Ectodermal cell (in vitro differentiated cells): ENCODE results near the gene RSPH3. TPM values are rescaled to one million over a fixed set of nuclear protein-coding genes. Genes with fewer than 3 reads are reported as not detected.

Source experiments
- H3K27ac ChIP-seq: 2 replicates; pipeline ENCODE4 v1.7.0; 2013; ENCODE audit warnings: mild to moderate bottlenecking, low read depth, low read length; ENCODE audit not compliant: insufficient read depth, poor library complexity, severe bottlenecking
- H3K27me3 ChIP-seq: 2 replicates; pipeline ENCODE4 v1.7.0; 2013; ENCODE audit warnings: mild to moderate bottlenecking, low read length; ENCODE audit not compliant: insufficient read depth, control insufficient read depth, poor library complexity, severe bottlenecking
- H3K36me3 ChIP-seq: one replicate; pipeline ENCODE4 v1.7.0; 2013; ENCODE audit warnings: low read length; ENCODE audit not compliant: control insufficient read depth, insufficient read depth
- H3K4me1 ChIP-seq: one replicate; pipeline ENCODE4 v1.7.0; 2013; ENCODE audit warnings: low read length; ENCODE audit not compliant: control insufficient read depth, insufficient read depth
- H3K4me3 ChIP-seq: 2 replicates; pipeline ENCODE4 v1.7.0; 2013; ENCODE audit warnings: low read depth, low read length, control low read depth; ENCODE audit not compliant: insufficient read depth
- H3K9me3 ChIP-seq: 2 replicates; pipeline ENCODE4 v1.7.0; 2013; ENCODE audit warnings: mild to moderate bottlenecking, low read length, moderate library complexity; ENCODE audit not compliant: control insufficient read depth
- WGBS, 2 experiments: methylation state at CpG; one replicate each; pipeline ENCODE4 v1.1.7; 2013; ENCODE audit warnings: missing lambda C conversion rate in 2 of 2; 5-methylcytosine and 5-hydroxymethylcytosine counted together
- polyA plus RNA-seq, 4 experiments: library from polyadenylated mRNA; stranded (reverse); fragments of 50-300 nt; gene quantifications; one replicate each; pipeline ENCODE4 v1.2.3, GENCODE V29; 2013

RSPH3 gene, protein sequence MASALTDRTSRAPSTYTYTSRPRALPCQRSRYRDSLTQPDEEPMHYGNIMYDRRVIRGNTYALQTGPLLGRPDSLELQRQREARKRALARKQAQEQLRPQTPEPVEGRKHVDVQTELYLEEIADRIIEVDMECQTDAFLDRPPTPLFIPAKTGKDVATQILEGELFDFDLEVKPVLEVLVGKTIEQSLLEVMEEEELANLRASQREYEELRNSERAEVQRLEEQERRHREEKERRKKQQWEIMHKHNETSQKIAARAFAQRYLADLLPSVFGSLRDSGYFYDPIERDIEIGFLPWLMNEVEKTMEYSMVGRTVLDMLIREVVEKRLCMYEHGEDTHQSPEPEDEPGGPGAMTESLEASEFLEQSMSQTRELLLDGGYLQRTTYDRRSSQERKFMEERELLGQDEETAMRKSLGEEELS
- polyA plus RNA-seq (2013, experiment 1 of 4) = 4.8 TPM
- polyA plus RNA-seq (2013, experiment 2 of 4) = 4.9 TPM
- 3.7 TPM for polyA plus RNA-seq (2013, experiment 3 of 4)
- polyA plus RNA-seq (2013, experiment 4 of 4) = 4.9 TPM

DNA sequence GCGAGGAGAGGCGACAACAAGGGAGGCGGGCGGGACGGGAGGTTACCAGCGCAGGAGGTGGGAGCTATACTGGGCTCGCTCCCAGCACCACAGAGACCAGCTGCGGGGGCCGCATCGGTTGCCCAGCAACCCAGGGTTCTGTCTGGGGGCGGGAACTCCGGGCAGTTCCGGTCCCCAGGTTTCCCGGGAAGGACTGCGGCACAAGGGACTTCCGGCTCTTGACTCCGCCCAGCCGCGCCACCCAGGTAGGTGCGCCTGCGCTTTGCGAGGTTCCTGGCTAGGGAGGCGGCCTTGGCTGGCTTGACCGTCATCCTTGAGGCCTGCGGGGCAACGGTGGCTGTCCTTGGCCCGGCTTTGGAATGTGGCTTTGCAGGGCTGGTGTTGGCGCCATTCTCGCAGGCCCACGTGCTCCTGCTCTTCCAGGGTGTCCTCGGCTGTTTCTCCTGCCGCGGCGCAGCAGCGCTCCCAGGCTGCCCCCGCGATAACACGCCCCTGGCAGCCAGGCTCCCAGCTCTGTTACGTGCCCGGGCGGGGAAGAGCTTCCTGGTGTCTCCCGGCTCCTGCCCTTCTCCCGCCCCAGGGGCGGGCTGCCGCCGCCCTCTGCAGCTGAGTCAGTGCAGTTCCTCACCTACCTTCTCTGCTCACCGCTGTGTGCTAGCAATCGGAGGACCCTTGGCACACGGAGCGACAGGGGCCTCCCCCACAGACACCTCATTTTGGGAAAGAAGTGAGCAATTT is at the start of gene RSPH3:
RSPH3 (minus strand) TSS at position 537 of the 738 bp plus-strand sequence. CDS start 652 bp downstream, outside the sequence.
- Histone ChIP-seq H3K27ac (peak within 1 kb of the TSS; percentile 87), H3K4me1 (no peaks in the 10 kb centered on the region)
- WGBS, 2 experiments = 0% methylated on average over 50 of the region's 50 CpGs

DNA sequence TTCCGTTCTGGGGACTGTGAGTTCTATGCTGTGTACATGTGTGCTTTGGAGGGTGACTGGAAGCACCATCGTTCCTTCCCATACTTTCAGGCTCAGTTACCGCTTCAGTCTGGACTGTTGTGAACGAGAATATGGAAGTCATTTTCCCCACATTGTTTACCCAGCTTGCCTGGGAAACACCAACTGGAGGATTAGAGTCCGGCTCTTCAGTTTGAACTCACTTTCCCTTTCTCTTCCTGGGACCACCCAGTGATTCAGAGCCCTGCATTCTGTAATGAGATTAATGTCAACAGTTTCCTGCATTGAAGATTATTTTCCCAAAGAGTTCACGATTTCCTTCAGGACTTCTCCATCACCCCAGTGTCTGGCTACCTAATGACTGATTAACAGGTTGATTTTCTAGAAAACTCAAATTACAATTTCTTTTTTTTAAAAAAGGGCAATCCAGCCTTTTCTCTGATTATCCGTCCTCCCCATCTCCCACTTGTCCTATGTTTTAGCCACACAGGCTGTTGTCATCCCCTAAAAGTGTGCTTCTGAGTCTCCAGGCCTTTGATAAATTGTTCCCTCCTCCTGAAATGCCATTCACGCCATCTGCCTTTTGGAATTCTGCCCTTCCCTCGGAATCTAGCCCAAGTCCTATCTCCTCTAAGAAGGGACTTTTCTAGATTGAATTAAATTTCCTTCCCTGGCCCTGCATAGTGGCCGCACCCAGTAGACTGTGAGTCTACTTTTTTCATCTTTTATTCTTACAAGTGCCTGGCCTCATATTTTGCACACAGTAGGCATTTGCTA is 48.1 kb upstream of the RSPH3 start:
- Histone ChIP-seq H3K27me3 (no peaks in the 10 kb centered on the region), H3K4me3 (no peak overlapping the region), H3K36me3 (no peaks in the 10 kb centered on the region), H3K9me3 (no peaks in the 10 kb centered on the region), H3K27ac (no peak overlapping the region), H3K4me1 (no peaks in the 10 kb centered on the region)
- WGBS, 2 experiments = 85 to 87% methylated on average over 10 of the region's 10 CpGs

More for the DNA sequence above, at the start of gene RSPH3:
- Histone ChIP-seq H3K4me3 (peak within 1 kb of the TSS; percentile 72), H3K27me3 (peaks cover 3% of the 10 kb centered on the region), H3K36me3 (no peaks in the 10 kb centered on the region), H3K9me3 (no peaks in the 10 kb centered on the region)

DNA sequence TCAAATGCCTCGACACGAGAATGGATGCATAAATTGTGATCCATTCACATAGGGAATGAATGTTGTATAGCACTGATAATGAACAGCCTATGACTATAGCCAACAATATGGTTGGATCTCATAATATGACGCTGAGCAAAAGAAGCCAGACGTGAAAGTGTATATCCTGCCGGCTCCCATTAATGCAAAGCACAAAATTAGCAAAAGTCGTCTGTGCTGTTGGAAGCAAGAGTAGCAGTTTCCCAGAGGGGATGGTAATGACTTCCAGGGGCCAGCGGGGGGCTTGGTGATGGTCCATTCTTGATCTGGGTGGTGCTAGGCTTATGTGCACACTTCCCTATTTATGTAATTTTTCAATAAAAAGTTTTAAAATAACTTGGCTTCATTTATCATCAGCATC is 45.8 kb upstream of the RSPH3 start:
- Histone ChIP-seq H3K4me3 (no peak overlapping the region), H3K4me1 (no peaks in the 10 kb centered on the region), H3K27me3 (no peaks in the 10 kb centered on the region), H3K36me3 (no peaks in the 10 kb centered on the region), H3K9me3 (no peaks in the 10 kb centered on the region), H3K27ac (no peak overlapping the region)
- WGBS, 2 experiments = 82 to 87% methylated on average over 7 of the region's 7 CpGs

DNA sequence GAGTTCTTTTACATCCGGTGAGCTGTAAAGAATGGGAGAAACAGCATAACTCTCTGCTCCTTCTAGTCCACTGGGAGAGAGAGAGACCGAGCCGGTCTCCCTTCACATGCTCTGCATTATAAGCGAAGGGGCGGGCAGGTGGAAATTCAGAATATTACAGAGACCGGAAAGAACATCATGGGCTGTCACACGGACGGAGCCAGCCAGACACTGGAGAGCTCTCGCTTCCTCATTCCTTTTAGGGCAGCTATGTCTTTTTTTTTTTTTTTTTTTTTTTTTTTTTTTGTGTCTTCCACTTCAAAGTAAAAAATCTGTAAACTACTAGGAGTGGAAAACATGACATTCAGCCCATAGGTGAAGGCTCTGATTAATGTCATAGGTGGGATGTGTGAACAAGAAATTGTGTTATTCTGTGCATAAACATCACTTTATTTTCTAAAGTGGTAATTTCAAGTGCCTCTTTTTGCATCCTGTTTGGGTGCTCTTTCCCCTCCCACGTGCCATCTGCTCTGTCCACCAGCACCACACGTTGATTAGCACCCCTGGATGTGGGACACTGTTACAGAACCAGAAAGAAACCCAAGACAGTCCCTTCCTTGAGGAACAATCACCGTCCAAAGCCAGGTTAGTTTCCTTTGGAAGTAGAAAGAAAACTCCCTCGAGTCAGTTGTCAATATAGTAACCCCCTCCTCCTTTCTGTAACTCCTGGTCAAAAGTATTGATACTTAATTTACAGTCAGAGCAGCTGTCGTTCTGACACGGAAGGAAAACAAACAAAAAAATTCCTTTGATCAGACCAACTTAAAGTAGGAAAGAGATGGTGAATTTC is 45.1 kb upstream of the RSPH3 start, which contains the start of gene TAGAP:
TAGAP (minus strand) TSS at position 93 of the 829 bp plus-strand sequence. CDS start 845 bp downstream, outside the sequence.
- H3K4me3 ChIP-seq = no peak within 1 kb of the TSS
- no peaks in the 10 kb centered on the region for H3K27me3 ChIP-seq
- 74 to 76% methylated on average over 12 to 15 of the region's 15 CpGs for WGBS, 2 experiments
- no peaks in the 10 kb centered on the region for H3K36me3 ChIP-seq
- H3K27ac ChIP-seq = no peak within 1 kb of the TSS
- H3K4me1 ChIP-seq = no peaks in the 10 kb centered on the region
- H3K9me3 ChIP-seq = no peaks in the 10 kb centered on the region

DNA sequence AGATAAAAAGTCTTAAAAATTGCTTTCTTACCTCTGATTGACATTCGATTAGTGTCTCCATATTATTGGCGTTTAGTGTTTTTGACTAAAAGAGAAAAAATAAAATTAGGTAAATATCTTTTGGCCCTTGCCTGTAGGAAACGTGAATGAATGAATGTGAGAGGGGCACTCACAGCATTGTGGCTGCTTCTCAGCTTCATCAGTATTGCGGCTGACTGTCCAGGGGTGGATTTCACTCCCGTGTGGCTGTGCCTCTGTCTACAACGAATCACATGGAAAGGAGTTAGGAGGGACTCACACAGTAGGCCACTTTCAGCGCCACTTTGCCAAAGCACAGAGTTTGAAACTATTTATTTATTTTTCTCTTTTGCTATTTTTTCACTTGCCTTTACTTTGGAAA is 43.9 kb upstream of the RSPH3 start:
- no peaks in the 10 kb centered on the region for H3K36me3 ChIP-seq
- no peaks in the 10 kb centered on the region for H3K9me3 ChIP-seq
- no peak overlapping the region for H3K4me3 ChIP-seq
- no peak overlapping the region for H3K27ac ChIP-seq
- 88% methylated on average over 7 of the region's 7 CpGs for WGBS, 2 experiments
- no peaks in the 10 kb centered on the region for H3K27me3 ChIP-seq
- no peaks in the 10 kb centered on the region for H3K4me1 ChIP-seq

DNA sequence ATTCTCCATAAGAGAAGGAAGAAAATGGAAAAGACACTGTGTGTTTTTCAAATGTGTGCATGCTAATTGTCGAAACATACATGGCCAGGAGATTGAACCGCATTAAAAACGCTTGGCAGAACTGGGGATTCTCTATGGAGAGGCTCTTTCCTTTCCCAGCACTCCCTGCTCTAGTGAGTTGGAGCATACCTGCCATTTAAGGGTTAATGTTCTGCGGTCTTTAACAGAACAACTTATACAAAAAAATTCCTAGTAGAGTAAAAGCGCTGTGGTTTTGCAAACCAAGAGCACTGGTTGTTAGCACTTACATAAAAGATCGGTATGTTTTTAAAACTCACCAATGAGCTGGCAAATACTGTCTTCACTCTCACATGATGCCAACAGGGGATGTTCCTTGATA is 43.2 kb upstream of the RSPH3 start:
- Histone ChIP-seq H3K36me3 (no peaks in the 10 kb centered on the region), H3K27ac (no peak overlapping the region), H3K27me3 (no peaks in the 10 kb centered on the region), H3K9me3 (no peaks in the 10 kb centered on the region), H3K4me3 (no peak overlapping the region), H3K4me1 (no peaks in the 10 kb centered on the region)
- WGBS, 2 experiments = 85 to 86% methylated on average over 6 of the region's 6 CpGs

DNA sequence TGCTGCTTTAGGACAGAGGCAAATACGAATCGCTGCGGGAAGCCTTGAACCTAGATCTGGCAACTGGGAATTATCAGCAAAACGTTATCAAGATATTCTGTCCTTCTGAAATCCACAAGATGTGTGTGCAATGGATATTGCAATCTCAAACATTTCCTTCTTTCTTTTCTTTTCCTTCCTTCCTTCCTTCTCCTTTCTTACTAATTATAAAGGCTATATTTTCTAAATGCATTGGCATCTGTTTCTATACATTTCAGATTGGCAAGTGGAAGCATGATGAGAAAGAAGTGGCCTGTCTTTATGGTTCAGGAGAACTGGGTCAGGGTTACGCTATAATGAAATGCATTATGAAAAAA is 42.8 kb upstream of the RSPH3 start:
- H3K27me3 ChIP-seq = no peaks in the 10 kb centered on the region
- 27 to 28% methylated on average over 5 of the region's 5 CpGs for WGBS, 2 experiments
- H3K4me3 ChIP-seq = no peak overlapping the region
- H3K4me1 ChIP-seq = no peaks in the 10 kb centered on the region
- H3K27ac ChIP-seq = no peak overlapping the region
- no peaks in the 10 kb centered on the region for H3K36me3 ChIP-seq
- no peaks in the 10 kb centered on the region for H3K9me3 ChIP-seq

DNA sequence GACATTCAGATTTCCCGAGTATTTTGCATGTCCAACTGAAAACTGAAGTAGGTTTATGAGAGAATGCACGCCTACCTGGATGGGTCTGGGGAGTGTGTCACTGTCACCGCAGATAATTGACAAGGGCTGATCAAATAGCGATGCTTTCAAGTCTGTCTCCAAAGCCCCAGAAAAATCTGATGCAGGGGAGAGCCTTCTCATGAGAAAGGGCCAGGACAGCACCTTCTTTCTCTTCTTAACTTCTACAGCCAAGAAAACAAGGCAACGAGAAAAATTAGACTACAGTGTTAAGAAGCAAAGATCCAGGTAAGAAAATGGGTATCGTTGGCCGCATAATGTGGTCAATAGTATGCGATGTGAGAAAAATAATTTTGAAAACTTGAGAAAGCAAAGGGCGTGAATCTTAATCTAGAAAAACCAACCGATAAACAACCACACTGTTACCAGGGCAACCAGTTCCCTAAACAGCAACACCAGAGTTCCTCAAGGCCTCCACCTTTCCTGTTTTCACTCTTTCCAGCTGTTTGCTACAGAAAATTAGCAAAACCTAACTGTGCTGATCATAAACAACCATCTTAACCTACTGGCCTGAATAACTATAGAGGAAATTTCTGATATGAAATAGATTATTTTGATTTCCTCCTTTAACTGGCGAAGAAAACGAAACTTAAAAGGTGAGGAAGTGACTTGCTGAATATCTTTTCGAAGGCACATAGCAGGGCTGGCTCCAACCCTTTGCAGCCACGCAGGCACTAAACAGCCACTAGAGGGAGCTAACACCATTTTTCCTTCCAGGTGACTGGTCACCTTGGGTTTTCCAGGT is 42.2 kb upstream of the RSPH3 start:
- no peaks in the 10 kb centered on the region for H3K27me3 ChIP-seq
- H3K9me3 ChIP-seq = no peaks in the 10 kb centered on the region
- H3K36me3 ChIP-seq = no peaks in the 10 kb centered on the region
- no peak overlapping the region for H3K27ac ChIP-seq
- 69% methylated on average over 14 of the region's 14 CpGs for WGBS, 2 experiments
- H3K4me1 ChIP-seq = no peaks in the 10 kb centered on the region
- H3K4me3 ChIP-seq = no peak overlapping the region

DNA sequence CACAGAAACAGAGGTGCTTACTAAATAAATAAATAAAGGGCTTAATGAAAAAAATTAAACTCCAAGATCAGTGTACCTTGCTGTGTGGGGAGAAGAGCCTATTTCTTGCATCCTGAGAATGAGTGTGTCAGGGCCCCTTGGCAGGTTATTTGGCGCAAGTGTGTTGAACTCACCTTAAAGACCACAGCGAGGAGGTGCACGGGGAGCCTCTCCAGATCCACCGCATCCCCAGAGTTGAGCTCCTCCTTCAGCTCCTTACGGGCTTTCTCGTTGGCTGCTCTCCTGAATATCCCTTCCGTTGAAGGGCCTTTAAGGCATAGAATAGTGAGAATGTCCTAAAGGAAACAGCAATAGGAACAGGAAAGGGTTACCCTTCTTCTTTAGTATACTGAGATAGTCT is 41.2 kb upstream of the RSPH3 start:
- H3K9me3 ChIP-seq = no peaks in the 10 kb centered on the region
- H3K36me3 ChIP-seq = no peaks in the 10 kb centered on the region
- WGBS, 2 experiments = 93 to 94% methylated on average over 7 of the region's 7 CpGs
- H3K4me3 ChIP-seq = no peak overlapping the region
- no peaks in the 10 kb centered on the region for H3K27me3 ChIP-seq
- no peak overlapping the region for H3K27ac ChIP-seq
- no peaks in the 10 kb centered on the region for H3K4me1 ChIP-seq
